ENCODE measurements around the gene CGB7.
A peak's percentile ranks its signal among the peaks of the same experiment; 100 is the strongest.
"Not testable (repeated sequence)": the region's sequence is repeated elsewhere in the genome, so short reads cannot be mapped to it uniquely, and the experiment has no call there.

The CGB7 gene

GRCh38 chr19:49085868-49086232 lies 28.3 kb upstream of the CGB7 start:
- in situ Hi-C loops (cut with MboI; ENCODE audit: low sequenced_read_pairs, unreplicated experiment), result no loop called here
- no peak for DNase-seq (ENCODE audit: low spot score)
- TF ChIP-seq, protein P1, sequence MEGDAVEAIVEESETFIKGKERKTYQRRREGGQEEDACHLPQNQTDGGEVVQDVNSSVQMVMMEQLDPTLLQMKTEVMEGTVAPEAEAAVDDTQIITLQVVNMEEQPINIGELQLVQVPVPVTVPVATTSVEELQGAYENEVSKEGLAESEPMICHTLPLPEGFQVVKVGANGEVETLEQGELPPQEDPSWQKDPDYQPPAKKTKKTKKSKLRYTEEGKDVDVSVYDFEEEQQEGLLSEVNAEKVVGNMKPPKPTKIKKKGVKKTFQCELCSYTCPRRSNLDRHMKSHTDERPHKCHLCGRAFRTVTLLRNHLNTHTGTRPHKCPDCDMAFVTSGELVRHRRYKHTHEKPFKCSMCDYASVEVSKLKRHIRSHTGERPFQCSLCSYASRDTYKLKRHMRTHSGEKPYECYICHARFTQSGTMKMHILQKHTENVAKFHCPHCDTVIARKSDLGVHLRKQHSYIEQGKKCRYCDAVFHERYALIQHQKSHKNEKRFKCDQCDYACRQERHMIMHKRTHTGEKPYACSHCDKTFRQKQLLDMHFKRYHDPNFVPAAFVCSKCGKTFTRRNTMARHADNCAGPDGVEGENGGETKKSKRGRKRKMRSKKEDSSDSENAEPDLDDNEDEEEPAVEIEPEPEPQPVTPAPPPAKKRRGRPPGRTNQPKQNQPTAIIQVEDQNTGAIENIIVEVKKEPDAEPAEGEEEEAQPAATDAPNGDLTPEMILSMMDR (IDR thresholded peaks at IDR 0.05; ENCODE audit: borderline replicate concordance, control extremely low read depth, extremely low read depth, insufficient read depth, missing control alignments), result no peak

GRCh38 chr19:49085020-49085867 lies 27.7 kb upstream of the CGB7 start, which contains the start of gene SNRNP70:
SNRNP70 (plus strand) TSS chr19:49085451; CDS start chr19:49086415, 964 bp downstream.
- TF ChIP-seq, protein P1 (IDR thresholded peaks at IDR 0.05; ENCODE audit: borderline replicate concordance, control extremely low read depth, extremely low read depth, insufficient read depth, missing control alignments), result no peak
- in situ Hi-C loops (cut with MboI; ENCODE audit: low sequenced_read_pairs, unreplicated experiment), result no loop called here
- DNase-seq (ENCODE audit: low spot score), result peak; percentile 99

DNA sequence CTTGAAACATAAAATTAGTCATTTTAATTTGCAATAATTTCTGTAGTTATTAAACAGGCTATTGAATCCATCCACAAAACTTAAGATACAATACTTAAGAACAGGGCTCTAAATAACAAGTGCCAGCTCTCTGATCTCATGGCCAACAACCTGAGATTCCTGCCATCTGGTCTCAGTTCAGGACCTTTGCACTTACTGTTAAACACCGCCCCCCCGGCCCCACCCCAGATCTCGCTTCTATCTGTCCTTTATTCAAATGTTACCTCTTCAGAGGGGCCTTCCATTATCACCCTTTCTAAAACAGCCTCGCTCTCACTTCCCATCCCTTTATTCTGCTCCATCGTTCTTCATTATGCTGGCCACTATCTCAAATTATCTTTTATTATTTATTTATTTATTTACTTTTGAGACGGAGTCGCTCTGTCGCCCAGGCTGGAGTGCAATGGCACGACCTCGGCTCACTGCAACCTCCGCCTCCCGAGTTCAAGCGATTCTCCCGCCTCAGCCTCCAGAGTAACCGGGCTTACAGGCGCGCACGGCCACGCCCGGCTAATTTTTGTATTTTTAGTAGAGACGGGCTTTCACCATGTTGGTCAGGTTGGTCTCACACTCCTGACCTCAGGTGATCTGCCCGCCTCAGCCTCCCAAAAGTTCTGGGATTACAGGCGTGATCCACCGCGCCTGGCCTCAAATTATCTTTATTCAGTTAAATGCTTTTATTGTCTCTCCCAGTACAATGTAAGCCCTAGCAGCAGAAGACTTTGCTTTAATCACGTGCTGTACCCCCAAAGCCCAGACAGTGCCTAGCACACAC lies 26.9 kb upstream of the CGB7 start:
- in situ Hi-C loops (cut with MboI; ENCODE audit: low sequenced_read_pairs, unreplicated experiment), result no loop called here
- TF ChIP-seq, protein P1 (IDR thresholded peaks at IDR 0.05; ENCODE audit: borderline replicate concordance, control extremely low read depth, extremely low read depth, insufficient read depth, missing control alignments), result no peak
- DNase-seq (ENCODE audit: low spot score), result no peak

- in situ Hi-C loops (cut with MboI; ENCODE audit: low sequenced_read_pairs, unreplicated experiment), result no loop called here
- TF ChIP-seq, protein P1 (IDR thresholded peaks at IDR 0.05; ENCODE audit: borderline replicate concordance, control extremely low read depth, extremely low read depth, insufficient read depth, missing control alignments), result no peak
- no peak for DNase-seq (ENCODE audit: low spot score)
Observed at GRCh38 chr19:49081273-49081672, 23.7 kb upstream of the CGB7 start.

DNA sequence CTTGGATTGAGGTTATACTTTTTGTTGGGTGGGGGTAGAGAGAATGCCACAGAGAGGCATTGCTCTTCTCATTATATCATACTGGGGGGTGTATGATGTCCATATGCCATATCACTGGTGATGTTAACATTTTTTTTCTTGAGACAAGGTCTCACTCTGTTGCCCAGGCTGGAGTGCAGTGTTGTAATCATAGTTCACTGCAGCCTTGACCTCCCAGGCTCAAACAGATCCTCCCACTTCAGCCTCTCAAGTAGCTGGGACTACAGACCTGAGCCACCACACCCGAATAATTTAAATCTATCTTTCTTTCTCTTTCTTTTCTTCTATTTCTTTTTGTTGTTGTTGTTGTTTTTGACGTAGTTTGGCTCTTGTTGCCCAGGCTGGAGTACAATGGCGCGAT lies 22.8 kb upstream of the CGB7 start:
- DNase-seq (ENCODE audit: low spot score), result no peak
- TF ChIP-seq, protein P1 (IDR thresholded peaks at IDR 0.05; ENCODE audit: borderline replicate concordance, control extremely low read depth, extremely low read depth, insufficient read depth, missing control alignments), result no peak
- in situ Hi-C loops (cut with MboI; ENCODE audit: low sequenced_read_pairs, unreplicated experiment), result no loop called here

- DNase-seq (ENCODE audit: low spot score); in situ Hi-C loops (cut with MboI; ENCODE audit: low sequenced_read_pairs, unreplicated experiment): not testable (repeated sequence)
Observed at GRCh38 chr19:49074869-49075268, 17.3 kb upstream of the CGB7 start.

More at GRCh38 chr19:49074869-49075268, 17.3 kb upstream of the CGB7 start:
- TF ChIP-seq, protein P1 (IDR thresholded peaks at IDR 0.05; ENCODE audit: borderline replicate concordance, control extremely low read depth, extremely low read depth, insufficient read depth, missing control alignments), result peak; percentile 52

All from GM13976 (cell line).